H1 (cell line): ENCODE measurements around the gene NR2F1. TPM values are rescaled to one million over a fixed set of nuclear protein-coding genes. Genes with fewer than 3 reads are reported as not detected.

ENCODE experiments used
- CHD7 ChIP-seq: fragments of 300-600 bp; sonication (generic); IDR thresholded peaks from 2 replicates; pipeline ENCODE4 v1.7.1; 2012; ENCODE audit warnings: low read length, moderate library complexity, mild to moderate bottlenecking, inconsistent platforms; ENCODE audit not compliant: insufficient replicate concordance
- EZH2 ChIP-seq: fragments of 200-600 bp; sonication (generic); IDR thresholded peaks from 2 replicates; pipeline ENCODE4 v1.7.1; 2012; ENCODE audit warnings: low read depth, mild to moderate bottlenecking, moderate library complexity, low read length, inconsistent platforms; ENCODE audit not compliant: severe bottlenecking
- FOSL1 ChIP-seq: IDR thresholded peaks from 2 replicates; pipeline ENCODE4 v1.6.1; 2011; ENCODE audit warnings: mild to moderate bottlenecking, low read depth, low read length, moderate library complexity; ENCODE audit not compliant: insufficient read depth
- GTF2F1 ChIP-seq: IDR thresholded peaks from 2 replicates; pipeline ENCODE4 v1.6.1; 2012; ENCODE audit warnings: low read depth, low read length, improper control_type of control experiment, borderline replicate concordance
- KDM4A ChIP-seq: IDR thresholded peaks from one replicate; pipeline ENCODE4 v1.7.1; 2012; ENCODE audit warnings: low read depth, mild to moderate bottlenecking, moderate library complexity, low read length, inconsistent platforms; ENCODE audit not compliant: severe bottlenecking
- POLR2A ChIP-seq, 2 experiments: IDR thresholded peaks; 1 replicate in 1 of 2; 2 replicates in 1 of 2; pipeline ENCODE4 v1.6.1; 2011; ENCODE audit warnings: low read depth in 2 of 2, low read length in 2 of 2, mild to moderate bottlenecking in 2 of 2; ENCODE audit errors: control extremely low read depth in 1 of 2
- YY1 ChIP-seq: IDR thresholded peaks from 2 replicates; pipeline ENCODE4 v1.6.1; 2011; ENCODE audit warnings: low read depth, mild to moderate bottlenecking, low read length
- polyA plus RNA-seq, 7 experiments: library from polyadenylated mRNA; depleted of rRNA in 3 of 7; stranded (reverse) in 5 of 7; unstranded in 2 of 7; fragments of >200 nt in 5 of 7; fragments of 200-250 nt in 2 of 7; gene quantifications; 1 replicate in 5 of 7; 2 replicates in 1 of 7; 4 replicates in 1 of 7; pipeline versions ENCODE4 v1.2.1 to v1.2.3, GENCODE V29; 2011 to 2013; ENCODE audit warnings: missing spikeins in 2 of 7, mixed read lengths in 2 of 7
- total RNA-seq: library from RNA; stranded (reverse); fragmentation: NEBNext Ultra II Directional; extraction: Animal tissue kit (Norgen Biotek cat#: 25700); gene quantifications from 2 replicates; pipeline ENCODE4 v1.2.1, GENCODE V29; 2021
- TF ChIP-seq, protein P1 (sequence below): IDR thresholded peaks from 2 replicates; pipeline ENCODE4 v1.6.1; 2012; ENCODE audit warnings: inconsistent platforms

NR2F1 gene
- total and polyA plus RNA-seq, 2 of the 8 experiments (the other 6 are each of a cell fraction or from before 2014, with no cell fraction given), result not detected

DNA sequence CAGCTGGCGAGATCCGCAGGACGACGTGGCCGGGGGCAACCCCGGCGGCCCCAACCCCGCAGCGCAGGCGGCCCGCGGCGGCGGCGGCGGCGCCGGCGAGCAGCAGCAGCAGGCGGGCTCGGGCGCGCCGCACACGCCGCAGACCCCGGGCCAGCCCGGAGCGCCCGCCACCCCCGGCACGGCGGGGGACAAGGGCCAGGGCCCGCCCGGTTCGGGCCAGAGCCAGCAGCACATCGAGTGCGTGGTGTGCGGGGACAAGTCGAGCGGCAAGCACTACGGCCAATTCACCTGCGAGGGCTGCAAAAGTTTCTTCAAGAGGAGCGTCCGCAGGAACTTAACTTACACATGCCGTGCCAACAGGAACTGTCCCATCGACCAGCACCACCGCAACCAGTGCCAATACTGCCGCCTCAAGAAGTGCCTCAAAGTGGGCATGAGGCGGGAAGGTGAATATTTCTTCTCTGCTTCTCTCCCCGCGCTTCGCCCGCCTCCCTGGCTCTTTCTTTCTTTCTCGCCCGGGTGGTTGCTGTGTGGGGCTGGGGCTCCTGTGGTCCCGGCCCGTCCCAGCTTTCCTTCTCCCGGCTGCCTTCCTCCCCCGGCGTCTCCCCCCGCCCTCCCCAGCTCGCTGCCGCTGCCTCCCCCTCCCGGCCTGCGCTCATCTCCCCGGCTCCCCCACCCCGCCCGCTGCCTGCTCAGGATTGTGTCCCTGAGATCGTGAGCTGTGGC, 2.2 kb downstream of the NR2F1 start (continued):
- TF ChIP-seq CHD7 (no peak), KDM4A (peak; percentile 42), FOSL1 (no peak), GTF2F1 (no peak), POLR2A (IDR thresholded peaks at IDR 0.05; ENCODE audit: control extremely low read depth in 1 of 2, low read depth in 2 of 2, low read length in 2 of 2) (no peak), EZH2 (peak; percentile 81), YY1 (no peak)
- TF ChIP-seq, protein P1, sequence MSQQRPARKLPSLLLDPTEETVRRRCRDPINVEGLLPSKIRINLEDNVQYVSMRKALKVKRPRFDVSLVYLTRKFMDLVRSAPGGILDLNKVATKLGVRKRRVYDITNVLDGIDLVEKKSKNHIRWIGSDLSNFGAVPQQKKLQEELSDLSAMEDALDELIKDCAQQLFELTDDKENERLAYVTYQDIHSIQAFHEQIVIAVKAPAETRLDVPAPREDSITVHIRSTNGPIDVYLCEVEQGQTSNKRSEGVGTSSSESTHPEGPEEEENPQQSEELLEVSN, result peak; percentile 9; the same call in 1 of the 2 replicates
